ENCODE data around the gene ALG8. TPM values are rescaled to one million over a fixed set of nuclear protein-coding genes. Genes with fewer than 3 reads are reported as not detected.
"Not testable (repeated sequence)": the region's sequence is repeated elsewhere in the genome, so short reads cannot be mapped to it uniquely, and the experiment has no call there.

ALG8 gene
- total RNA-seq, 4 donors from 2014 or later: 14.8 to 21.6 (median 15.8) TPM

DNA sequence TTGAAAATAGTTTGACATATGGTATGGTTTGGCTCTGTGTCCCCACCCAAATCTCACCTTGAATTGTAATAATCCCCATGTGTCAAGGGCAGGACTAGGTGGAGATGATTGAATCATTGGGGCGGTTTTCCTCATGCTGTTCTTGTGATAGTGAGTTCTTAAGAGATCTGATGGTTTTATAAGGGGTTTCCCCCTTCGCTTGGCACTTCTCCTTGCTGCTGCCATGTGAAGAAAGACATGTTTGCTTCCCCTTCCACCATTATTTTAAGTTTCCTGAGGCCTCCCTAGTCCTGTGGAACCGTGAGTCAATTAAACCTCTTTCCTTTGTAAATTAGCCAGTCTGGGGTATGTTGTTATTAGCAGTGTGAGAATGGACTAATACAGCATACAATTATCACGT, 41.3 kb upstream of the ALG8 start:
- no peak for TF ChIP-seq EP300 (IDR thresholded peaks at IDR 0.05)
- no peak for TF ChIP-seq POLR2A (IDR thresholded peaks at IDR 0.05)
- no peak for TF ChIP-seq CTCF (IDR thresholded peaks at IDR 0.05)
- no peak for TF ChIP-seq POLR2AphosphoS5 (IDR thresholded peaks at IDR 0.05)
- H3K4me1 ChIP-seq: peaks cover 0 to 4% (median 0%) of the 10 kb centered on the region in 3 donors
- H3K4me3 ChIP-seq: no peak overlapping the region
- peaks cover 0 to 17% of the 10 kb centered on the region in 2 donors for H3K36me3 ChIP-seq
- no peaks in the 10 kb centered on the region for H3K27me3 ChIP-seq
- no peak overlapping the region for H3K27ac ChIP-seq
- WGBS, 2 donors (ENCODE audit: low coverage in 1 of 2): 89 to 94% methylated on average over 2 to 4 of the region's 4 CpGs
- no peak for ATAC-seq
- H3K9me3 ChIP-seq: no peaks in the 10 kb centered on the region

DNA sequence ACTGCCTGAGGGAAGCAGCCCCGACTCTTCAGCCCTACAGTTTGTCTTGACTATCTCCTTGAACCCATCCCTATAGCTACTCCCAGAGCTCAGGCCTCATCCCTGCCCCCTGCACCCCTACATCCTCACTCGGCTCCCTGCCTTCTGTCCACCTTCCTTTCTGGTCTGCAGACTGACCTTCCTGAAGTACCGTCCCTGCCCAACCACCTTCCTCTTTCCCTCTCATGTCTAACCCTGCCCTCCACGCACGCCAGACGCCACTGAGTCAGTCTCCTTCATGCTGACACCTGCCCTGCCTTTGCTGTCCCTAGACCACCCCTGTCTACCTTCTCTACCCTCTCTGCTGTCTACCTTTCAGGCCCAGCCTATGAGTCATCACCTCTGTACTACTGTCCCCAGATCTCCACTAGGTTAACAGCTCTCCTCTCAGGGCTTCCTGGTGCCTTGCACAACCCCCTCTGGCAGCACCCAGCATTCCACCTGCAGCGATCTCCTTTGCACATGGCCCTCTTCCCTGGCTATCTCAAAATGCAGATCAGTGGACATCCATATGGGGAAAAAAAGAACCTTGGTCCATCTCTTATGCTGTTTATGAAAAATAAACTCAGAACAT, 40.1 kb upstream of the ALG8 start:
- no peak for ATAC-seq
- peaks cover 0 to 18% of the 10 kb centered on the region in 2 donors for H3K36me3 ChIP-seq
- TF ChIP-seq POLR2AphosphoS5 (IDR thresholded peaks at IDR 0.05) (no peak), POLR2A (IDR thresholded peaks at IDR 0.05) (no peak), EP300 (IDR thresholded peaks at IDR 0.05) (no peak), CTCF (IDR thresholded peaks at IDR 0.05) (no peak)
- no peaks in the 10 kb centered on the region for H3K27me3 ChIP-seq
- no peaks in the 10 kb centered on the region for H3K9me3 ChIP-seq
- H3K4me1 ChIP-seq: no peaks in the 10 kb centered on the region
- H3K4me3 ChIP-seq: no peak overlapping the region
- no peak overlapping the region for H3K27ac ChIP-seq
- 89 to 100% methylated on average over 4 to 6 of the region's 7 CpGs for WGBS, 2 donors (ENCODE audit: low coverage in 1 of 2)

DNA sequence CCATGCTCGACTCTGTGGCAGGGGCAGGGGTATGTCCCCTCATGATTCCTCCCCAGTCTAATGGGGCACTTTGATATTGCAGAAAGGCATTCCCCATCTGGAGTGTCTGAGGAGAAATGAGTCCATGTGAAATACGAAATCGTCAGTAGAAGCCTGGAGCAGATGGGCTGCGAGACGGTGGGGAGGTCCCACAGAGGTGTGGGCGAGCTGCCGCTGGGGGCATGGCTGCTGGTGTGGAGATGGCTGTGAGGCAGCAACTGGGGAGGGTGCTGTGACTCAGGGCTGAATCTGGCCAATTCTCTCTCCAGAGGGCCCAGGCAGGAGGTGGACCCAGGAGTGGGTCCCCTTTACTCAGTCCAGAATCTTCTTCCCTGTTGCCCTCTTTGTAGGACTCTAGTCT, 37.8 kb upstream of the ALG8 start:
- Histone ChIP-seq H3K4me3 (no peak overlapping the region), H3K9me3 (no peaks in the 10 kb centered on the region), H3K4me1 (no peaks in the 10 kb centered on the region), H3K36me3 (peaks cover 0 to 42% of the 10 kb centered on the region in 2 donors), H3K27ac (no peak overlapping the region), H3K27me3 (no peaks in the 10 kb centered on the region)
- TF ChIP-seq POLR2AphosphoS5 (IDR thresholded peaks at IDR 0.05): no peak
- no peak for TF ChIP-seq CTCF (IDR thresholded peaks at IDR 0.05)
- no peak for TF ChIP-seq EP300 (IDR thresholded peaks at IDR 0.05)
- TF ChIP-seq POLR2A (IDR thresholded peaks at IDR 0.05): no peak
- ATAC-seq: no peak
- 98 to 100% methylated on average over 3 to 6 of the region's 7 CpGs for WGBS, 2 donors (ENCODE audit: low coverage in 1 of 2)

DNA sequence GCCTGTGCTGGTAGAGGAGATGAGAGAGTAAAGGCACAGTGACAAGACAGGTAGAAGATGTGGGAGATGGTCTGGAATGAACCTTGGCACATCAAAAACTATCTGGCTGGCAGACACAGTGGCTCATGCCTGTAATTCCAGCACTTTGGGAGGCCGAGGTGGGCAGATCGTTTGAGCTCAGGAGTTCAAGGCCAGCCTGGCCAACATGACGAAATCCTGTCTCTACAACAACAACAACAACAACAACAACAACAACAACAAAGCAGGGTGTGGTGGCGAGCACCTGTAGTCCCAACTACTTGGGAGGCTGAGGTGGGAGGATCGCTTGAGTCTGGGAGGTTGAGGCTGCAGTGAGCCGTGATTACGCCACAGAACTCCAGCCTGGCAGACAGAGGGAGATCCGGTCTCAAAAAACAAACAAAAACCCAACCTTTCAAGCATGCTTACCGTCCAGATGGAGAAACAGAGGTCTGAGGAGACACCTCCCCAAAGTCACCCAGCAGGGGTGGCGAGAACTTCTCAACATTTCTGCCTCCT, 37.2 kb upstream of the ALG8 start:
- Histone ChIP-seq H3K9me3 (no peaks in the 10 kb centered on the region), H3K27ac (no peak overlapping the region), H3K27me3 (no peaks in the 10 kb centered on the region), H3K4me1 (no peaks in the 10 kb centered on the region), H3K4me3 (no peak overlapping the region), H3K36me3 (peaks cover 0 to 47% of the 10 kb centered on the region in 2 donors)
- TF ChIP-seq POLR2AphosphoS5 (IDR thresholded peaks at IDR 0.05): no peak
- no peak for TF ChIP-seq POLR2A (IDR thresholded peaks at IDR 0.05)
- no peak for TF ChIP-seq EP300 (IDR thresholded peaks at IDR 0.05)
- TF ChIP-seq CTCF (IDR thresholded peaks at IDR 0.05): no peak
- ATAC-seq: no peak
- WGBS, 2 donors (ENCODE audit: low coverage in 1 of 2): 92 to 94% methylated on average over 3 to 8 of the region's 10 CpGs

DNA sequence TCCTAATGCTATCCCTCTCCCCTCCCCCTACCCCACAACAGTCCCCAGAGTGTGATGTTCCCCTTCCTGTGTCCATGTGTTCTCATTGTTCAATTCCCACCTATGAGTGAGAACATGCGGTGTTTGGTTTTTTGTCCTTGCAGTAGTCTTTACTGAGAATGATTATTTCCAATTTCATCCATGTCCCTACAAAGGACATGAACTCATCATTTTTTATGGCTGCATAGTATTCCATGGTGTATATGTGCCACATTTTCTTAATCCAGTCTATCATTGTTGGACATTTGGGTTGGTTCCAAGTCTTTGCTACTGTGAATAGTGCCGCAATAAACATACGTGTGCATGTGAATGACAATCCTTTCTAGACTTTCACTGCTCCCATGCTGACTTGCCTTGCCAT, 36.4 kb upstream of the ALG8 start:
- 86 to 90% methylated on average over 1 to 2 of the region's 3 CpGs for WGBS, 2 donors (ENCODE audit: low coverage in 1 of 2)
- not testable (repeated sequence) for H3K27ac ChIP-seq, ATAC-seq, H3K9me3 ChIP-seq, H3K4me3 ChIP-seq, H3K4me1 ChIP-seq, H3K27me3 ChIP-seq
- peaks cover 0 to 49% of the 10 kb centered on the region in 2 donors for H3K36me3 ChIP-seq
